SK-N-SH (cell line): ENCODE data around the gene SLCO3A1. TPM values are rescaled to one million over a fixed set of nuclear protein-coding genes. Genes with fewer than 3 reads are reported as not detected.

Source experiments
- CTCF ChIA-PET: fragments of 300-600, 350-600 bp; formaldehyde crosslinking; extraction: SDS; loops from one replicate; lab custom pipeline; 2021; lab: Yijun Ruan, JAX
- POLR2A ChIA-PET: fragments of 350-600 bp; sonication (Branson Sonifier 250); formaldehyde crosslinking; extraction: SDS; loops from one replicate; lab custom pipeline; 2020; ENCODE audit warnings: antibody characterized with exemption, inconsistent platforms; lab: Yijun Ruan, JAX
- DNase-seq: peaks from one replicate; pipeline ENCODE4 v3.0.0; 2012
- H2AFZ ChIP-seq: fragments of 200-600 bp; sonication (generic); 2 replicates; pipeline ENCODE4 v1.8.1; 2016; ENCODE audit warnings: antibody characterized with exemption, mild to moderate bottlenecking, low read depth
- H3F3A ChIP-seq: fragments of 200-600 bp; sonication (generic); replicated peaks from 2 replicates; pipeline ENCODE3; 2016; ENCODE audit warnings: antibody characterized with exemption, mild to moderate bottlenecking; ENCODE audit not compliant: insufficient read depth
- H3K27ac ChIP-seq, 2 experiments: fragments of 200-500 bp in 1 of 2; fragments of 200-600 bp in 1 of 2; sonication (Bioruptor generic) in 1 of 2; sonication (generic), shearing (Covaris generic) in 1 of 2; 2 replicates each; pipeline versions ENCODE4 v1.5.1 to v1.6.1; 2014 to 2016; ENCODE audit warnings: low read depth in 2 of 2, inconsistent platforms in 1 of 2, low read length in 1 of 2, mild to moderate bottlenecking in 1 of 2, mixed read lengths in 1 of 2
- H3K27me3 ChIP-seq: fragments of 200-600 bp; sonication (generic), shearing (Covaris generic); 2 replicates; pipeline ENCODE4 v1.6.1; 2016; ENCODE audit warnings: mixed run types; ENCODE audit not compliant: insufficient read depth
- H3K36me3 ChIP-seq, 2 experiments: fragments of 200-500 bp in 1 of 2; fragments of 200-600 bp in 1 of 2; sonication (Bioruptor generic) in 1 of 2; sonication (generic) in 1 of 2; replicated peaks in 1 of 2; 2 replicates each; pipeline versions ENCODE3 to v1.5.1; 2014 to 2016; ENCODE audit warnings: low read length in 1 of 2, mild to moderate bottlenecking in 1 of 2; ENCODE audit not compliant: insufficient read depth in 2 of 2, control insufficient read depth in 1 of 2
- H3K4me1 ChIP-seq, 2 experiments: fragments of 200-500 bp in 1 of 2; fragments of 200-600 bp in 1 of 2; sonication (Bioruptor generic) in 1 of 2; sonication (generic), shearing (Covaris generic) in 1 of 2; 2 replicates each; pipeline versions ENCODE4 v1.5.1 to v1.6.1; 2014 to 2016; ENCODE audit warnings: low read depth in 1 of 2, low read length in 1 of 2, mixed run types in 1 of 2; ENCODE audit not compliant: insufficient read depth in 2 of 2, control insufficient read depth in 1 of 2
- H3K4me2 ChIP-seq: fragments of 200-600 bp; sonication (generic), shearing (Covaris generic); 2 replicates; pipeline ENCODE4 v1.6.1; 2017; ENCODE audit warnings: mixed run types
- H3K4me3 ChIP-seq, 2 experiments: fragments of 200-500 bp in 1 of 2; fragments of 200-600 bp in 1 of 2; sonication (Bioruptor generic) in 1 of 2; sonication (generic), shearing (Covaris generic) in 1 of 2; 2 replicates each; pipeline versions ENCODE4 v1.5.1 to v1.8.1; 2014 to 2016; ENCODE audit warnings: low read depth in 2 of 2, inconsistent platforms in 1 of 2, low read length in 1 of 2, mild to moderate bottlenecking in 1 of 2, mixed read lengths in 1 of 2, moderate library complexity in 1 of 2
- H3K79me2 ChIP-seq: fragments of 200-600 bp; sonication (generic); 2 replicates; pipeline ENCODE4 v1.8.1; 2017; ENCODE audit warnings: mild to moderate bottlenecking; ENCODE audit not compliant: insufficient read depth
- H3K9ac ChIP-seq: fragments of 200-600 bp; sonication (generic); 2 replicates; pipeline ENCODE4 v1.6.1; 2017; ENCODE audit warnings: mixed run types
- H3K9me2 ChIP-seq: fragments of 200-600 bp; sonication (generic); 2 replicates; pipeline ENCODE4 v1.6.1; 2017; ENCODE audit warnings: mixed run types
- H3K9me3 ChIP-seq: fragments of 200-600 bp; sonication (generic); 2 replicates; pipeline ENCODE4 v1.6.1; 2017; ENCODE audit warnings: mixed run types, mild to moderate bottlenecking, moderate library complexity
- H4K20me1 ChIP-seq: fragments of 200-600 bp; sonication (generic); 2 replicates; pipeline ENCODE4 v1.6.1; 2017; ENCODE audit warnings: mild to moderate bottlenecking, mixed run types; ENCODE audit not compliant: insufficient read depth
- CHD2 ChIP-seq: fragments of 150-350 bp; IDR thresholded peaks from 2 replicates; pipeline ENCODE4 v1.6.1; 2018; ENCODE audit warnings: low read length; ENCODE audit not compliant: partially characterized antibody
- EP300 ChIP-seq, 2 experiments: IDR thresholded peaks; 2 replicates each; pipeline versions ENCODE4 v1.4.0 to v1.6.1; 2012; ENCODE audit warnings: borderline replicate concordance in 1 of 2, low read depth in 1 of 2, low read length in 1 of 2
- EZH2phosphoT487 ChIP-seq: fragments of 200-600 bp; sonication (generic); IDR thresholded peaks from 2 replicates; pipeline ENCODE4 v1.6.1; 2017; ENCODE audit warnings: low read depth, mixed run types, mild to moderate bottlenecking, antibody characterized with exemption, moderate library complexity, borderline replicate concordance
- FOXJ3 ChIP-seq: sonication (generic); formaldehyde crosslinking; IDR thresholded peaks from 2 replicates; pipeline ENCODE4 v1.5.1; 2020; ENCODE audit warnings: mild to moderate bottlenecking, missing genetic modification reagents
- GATA2 ChIP-seq: sonication (generic); formaldehyde crosslinking; IDR thresholded peaks from 2 replicates; pipeline ENCODE4 v1.5.0; 2020; ENCODE audit warnings: mild to moderate bottlenecking, missing genetic modification reagents
- MEF2A ChIP-seq: IDR thresholded peaks from 2 replicates; pipeline ENCODE4 v1.4.0; 2012; ENCODE audit warnings: low read depth, borderline replicate concordance
- RAD21 ChIP-seq: IDR thresholded peaks from 2 replicates; pipeline ENCODE4 v1.6.1; 2012; ENCODE audit warnings: mild to moderate bottlenecking, low read length
- SMC3 ChIP-seq: IDR thresholded peaks from 2 replicates; pipeline ENCODE4 v1.6.1; 2012; ENCODE audit warnings: low read depth, low read length, improper control_type of control experiment
- YY1 ChIP-seq: IDR thresholded peaks from 2 replicates; pipeline ENCODE4 v1.4.0; 2012; ENCODE audit warnings: low read depth, mild to moderate bottlenecking
- WGBS: methylation state at CpG from one replicate; pipeline ENCODE4 v1.1.6; 2017; ENCODE audit warnings: low lambda C conversion rate; 5-methylcytosine and 5-hydroxymethylcytosine counted together
- polyA plus RNA-seq, 3 experiments: library from polyadenylated mRNA; depleted of rRNA; stranded (reverse); fragments of >200 nt; gene quantifications; 2 replicates each; pipeline ENCODE4 v1.2.3, GENCODE V29; 2012
- TF ChIP-seq, protein P1 (sequence below): IDR thresholded peaks from 2 replicates; pipeline ENCODE4; 2012
- TF ChIP-seq, protein P2 (sequence below): IDR thresholded peaks from 2 replicates; pipeline ENCODE4 v1.4.0; 2012; ENCODE audit warnings: low read depth, borderline replicate concordance
- TF ChIP-seq, protein P3 (sequence below): fragments of 150-350 bp; IDR thresholded peaks from 2 replicates; pipeline ENCODE4 v1.6.1; 2017; ENCODE audit warnings: antibody characterized with exemption, low read length, low read depth, borderline replicate concordance
- TF ChIP-seq, protein P4 (sequence below): fragments of 200-600 bp; sonication (generic); IDR thresholded peaks from 2 replicates; pipeline ENCODE4 v1.6.1; 2017; ENCODE audit warnings: antibody characterized with exemption, mild to moderate bottlenecking, moderate library complexity
- TF ChIP-seq, protein P5 (sequence below): IDR thresholded peaks from 2 replicates; pipeline ENCODE4 v1.4.0; 2012; ENCODE audit warnings: low read depth

SLCO3A1 gene
- polyA plus RNA-seq, 1 of the 3 experiments (the other 2 are of a cell fraction) = 19.7 TPM

DNA sequence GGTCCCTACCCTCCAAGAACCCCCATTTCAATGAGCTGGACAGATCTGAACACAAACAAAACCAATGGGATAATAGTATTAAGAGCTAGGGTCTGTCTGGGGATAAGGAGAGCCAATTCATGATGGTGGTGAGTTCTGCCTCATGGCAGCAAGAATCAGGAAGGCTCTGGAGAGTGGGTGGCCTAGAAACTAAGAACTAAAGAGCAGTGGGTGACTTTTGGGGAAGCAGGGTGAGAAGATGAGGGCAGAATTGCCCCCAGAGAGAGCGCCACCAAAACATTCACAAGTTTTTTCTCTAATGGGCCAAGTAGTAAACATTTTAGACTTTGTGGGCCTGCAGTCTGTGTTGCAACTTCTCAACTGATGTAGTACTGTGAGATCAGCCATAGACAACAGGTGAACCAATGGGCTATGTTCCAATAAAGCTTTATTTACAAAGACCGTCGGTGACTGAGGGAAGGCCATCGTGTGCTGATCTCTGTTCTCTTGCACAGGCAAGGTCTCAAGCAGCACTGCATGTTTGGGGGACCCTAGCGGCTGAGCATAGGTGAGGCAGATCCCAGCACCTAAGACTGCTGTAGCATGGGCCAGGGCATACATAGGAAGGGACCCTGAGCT is 314.7 kb downstream of the SLCO3A1 start:
- POLR2A ChIA-PET = no interaction called here

DNA sequence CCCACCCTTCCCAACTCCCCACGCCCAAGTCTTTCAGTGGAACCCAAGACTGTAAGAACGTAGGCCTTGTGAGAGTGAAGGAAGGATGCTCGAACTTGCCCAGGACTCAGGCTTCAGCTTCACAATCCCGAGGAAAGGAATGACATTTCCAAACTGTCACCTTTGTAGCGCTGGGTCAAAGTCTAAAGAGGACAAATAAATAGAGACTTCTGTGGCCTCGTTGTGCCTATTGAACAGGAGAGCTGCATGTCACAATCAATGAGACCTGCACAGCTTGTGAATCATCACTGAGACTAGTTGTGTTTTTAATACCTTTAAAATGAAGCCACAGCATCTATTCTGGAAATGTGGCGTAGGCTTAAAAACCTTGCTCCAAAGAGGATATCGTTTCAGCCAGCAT is 317.4 kb downstream of the SLCO3A1 start:
- TF ChIP-seq CHD2 (no peak), YY1 (no peak), MEF2A (no peak)
- TF ChIP-seq, protein P1, sequence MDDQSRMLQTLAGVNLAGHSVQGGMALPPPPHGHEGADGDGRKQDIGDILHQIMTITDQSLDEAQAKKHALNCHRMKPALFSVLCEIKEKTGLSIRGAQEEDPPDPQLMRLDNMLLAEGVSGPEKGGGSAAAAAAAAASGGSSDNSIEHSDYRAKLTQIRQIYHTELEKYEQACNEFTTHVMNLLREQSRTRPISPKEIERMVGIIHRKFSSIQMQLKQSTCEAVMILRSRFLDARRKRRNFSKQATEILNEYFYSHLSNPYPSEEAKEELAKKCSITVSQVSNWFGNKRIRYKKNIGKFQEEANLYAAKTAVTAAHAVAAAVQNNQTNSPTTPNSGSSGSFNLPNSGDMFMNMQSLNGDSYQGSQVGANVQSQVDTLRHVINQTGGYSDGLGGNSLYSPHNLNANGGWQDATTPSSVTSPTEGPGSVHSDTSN = no peak
- Histone ChIP-seq H3F3A (no peaks in the 10 kb centered on the region), H3K9ac (no peak overlapping the region), H3K4me1 (no peaks in the 10 kb centered on the region; a peak in 1 of 4 replicates), H3K79me2 (no peaks in the 10 kb centered on the region), H2AFZ (no peak overlapping the region), H3K4me3 (no peak overlapping the region), H3K27me3 (no peaks in the 10 kb centered on the region), H3K9me2 (no peaks in the 10 kb centered on the region), H3K4me2 (no peak overlapping the region), H4K20me1 (no peaks in the 10 kb centered on the region), H3K27ac (no peak overlapping the region), H3K9me3 (no peaks in the 10 kb centered on the region), H3K36me3 (no peaks in the 10 kb centered on the region)
- ChIA-PET POLR2A (no interaction called here), CTCF (no interaction called here)
- WGBS = 60% methylated on average over 8 of the region's 8 CpGs
- DNase-seq = no peak

More for the DNA sequence above, 314.7 kb downstream of the SLCO3A1 start:
- Histone ChIP-seq H3K36me3 (peaks cover 0 to 3% of the 10 kb centered on the region in 2 experiments), H3F3A (no peaks in the 10 kb centered on the region), H3K4me2 (no peak overlapping the region), H3K9ac (no peak overlapping the region), H3K27ac (no peak overlapping the region), H4K20me1 (no peaks in the 10 kb centered on the region), H3K27me3 (no peaks in the 10 kb centered on the region), H3K79me2 (no peaks in the 10 kb centered on the region), H3K4me1 (no peaks in the 10 kb centered on the region; a peak in 1 of 4 replicates), H3K4me3 (no peak overlapping the region), H2AFZ (no peak overlapping the region), H3K9me2 (no peaks in the 10 kb centered on the region), H3K9me3 (no peaks in the 10 kb centered on the region)
- DNase-seq = no peak
- CTCF ChIA-PET = no interaction called here
- 96% methylated on average over 5 of the region's 5 CpGs for WGBS
- TF ChIP-seq, protein P2, sequence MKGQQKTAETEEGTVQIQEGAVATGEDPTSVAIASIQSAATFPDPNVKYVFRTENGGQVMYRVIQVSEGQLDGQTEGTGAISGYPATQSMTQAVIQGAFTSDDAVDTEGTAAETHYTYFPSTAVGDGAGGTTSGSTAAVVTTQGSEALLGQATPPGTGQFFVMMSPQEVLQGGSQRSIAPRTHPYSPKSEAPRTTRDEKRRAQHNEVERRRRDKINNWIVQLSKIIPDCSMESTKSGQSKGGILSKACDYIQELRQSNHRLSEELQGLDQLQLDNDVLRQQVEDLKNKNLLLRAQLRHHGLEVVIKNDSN = no peak
- no peak for TF ChIP-seq RAD21
- TF ChIP-seq, protein P3, sequence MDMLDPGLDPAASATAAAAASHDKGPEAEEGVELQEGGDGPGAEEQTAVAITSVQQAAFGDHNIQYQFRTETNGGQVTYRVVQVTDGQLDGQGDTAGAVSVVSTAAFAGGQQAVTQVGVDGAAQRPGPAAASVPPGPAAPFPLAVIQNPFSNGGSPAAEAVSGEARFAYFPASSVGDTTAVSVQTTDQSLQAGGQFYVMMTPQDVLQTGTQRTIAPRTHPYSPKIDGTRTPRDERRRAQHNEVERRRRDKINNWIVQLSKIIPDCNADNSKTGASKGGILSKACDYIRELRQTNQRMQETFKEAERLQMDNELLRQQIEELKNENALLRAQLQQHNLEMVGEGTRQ = no peak
- no peak for TF ChIP-seq SMC3
- TF ChIP-seq EZH2phosphoT487 = no peak
- TF ChIP-seq, protein P4, sequence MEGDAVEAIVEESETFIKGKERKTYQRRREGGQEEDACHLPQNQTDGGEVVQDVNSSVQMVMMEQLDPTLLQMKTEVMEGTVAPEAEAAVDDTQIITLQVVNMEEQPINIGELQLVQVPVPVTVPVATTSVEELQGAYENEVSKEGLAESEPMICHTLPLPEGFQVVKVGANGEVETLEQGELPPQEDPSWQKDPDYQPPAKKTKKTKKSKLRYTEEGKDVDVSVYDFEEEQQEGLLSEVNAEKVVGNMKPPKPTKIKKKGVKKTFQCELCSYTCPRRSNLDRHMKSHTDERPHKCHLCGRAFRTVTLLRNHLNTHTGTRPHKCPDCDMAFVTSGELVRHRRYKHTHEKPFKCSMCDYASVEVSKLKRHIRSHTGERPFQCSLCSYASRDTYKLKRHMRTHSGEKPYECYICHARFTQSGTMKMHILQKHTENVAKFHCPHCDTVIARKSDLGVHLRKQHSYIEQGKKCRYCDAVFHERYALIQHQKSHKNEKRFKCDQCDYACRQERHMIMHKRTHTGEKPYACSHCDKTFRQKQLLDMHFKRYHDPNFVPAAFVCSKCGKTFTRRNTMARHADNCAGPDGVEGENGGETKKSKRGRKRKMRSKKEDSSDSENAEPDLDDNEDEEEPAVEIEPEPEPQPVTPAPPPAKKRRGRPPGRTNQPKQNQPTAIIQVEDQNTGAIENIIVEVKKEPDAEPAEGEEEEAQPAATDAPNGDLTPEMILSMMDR = no peak
- TF ChIP-seq CHD2 = no peak
- TF ChIP-seq GATA2 (CRISPR knock-in tag) = no peak
- TF ChIP-seq, protein P5, sequence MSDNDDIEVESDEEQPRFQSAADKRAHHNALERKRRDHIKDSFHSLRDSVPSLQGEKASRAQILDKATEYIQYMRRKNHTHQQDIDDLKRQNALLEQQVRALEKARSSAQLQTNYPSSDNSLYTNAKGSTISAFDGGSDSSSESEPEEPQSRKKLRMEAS = no peak
- no peak for TF ChIP-seq EP300 (IDR thresholded peaks at IDR 0.05; ENCODE audit: borderline replicate concordance in 1 of 2, low read depth in 1 of 2, low read length in 1 of 2)
- no peak for TF ChIP-seq MEF2A
- no peak for TF ChIP-seq FOXJ3 (CRISPR knock-in tag)
